H9 (cell line): ENCODE results near the gene LDLRAD4. TPM values are rescaled to one million over a fixed set of nuclear protein-coding genes. Genes with fewer than 3 reads are reported as not detected.

Source experiments
- DNase-seq: peaks from one replicate; pipeline ENCODE4 v3.0.0-alpha.2; 2017
- H2AFZ ChIP-seq: one replicate; pipeline ENCODE4 v1.6.1; 2013; ENCODE audit warnings: mild to moderate bottlenecking, low read length, control low read depth, moderate library complexity
- H2AK5ac ChIP-seq: 2 replicates; pipeline ENCODE4 v1.6.1; 2013; ENCODE audit warnings: low read length, control low read depth, mixed read lengths; ENCODE audit not compliant: insufficient read length
- H2BK120ac ChIP-seq: one replicate; pipeline ENCODE4 v1.6.1; 2013; ENCODE audit warnings: low read depth, mild to moderate bottlenecking, low read length, control low read depth, inconsistent platforms; ENCODE audit not compliant: poor library complexity, severe bottlenecking
- H2BK12ac ChIP-seq: 2 replicates; pipeline ENCODE4 v1.6.1; 2013; ENCODE audit warnings: low read length, control low read depth, mixed read lengths, low read depth; ENCODE audit not compliant: insufficient read length
- H2BK15ac ChIP-seq: 2 replicates; pipeline ENCODE4 v1.6.1; 2013; ENCODE audit warnings: low read depth, low read length, control low read depth
- H2BK20ac ChIP-seq: one replicate; pipeline ENCODE4 v1.6.1; 2013; ENCODE audit warnings: low read depth, mild to moderate bottlenecking, low read length, control low read depth, inconsistent platforms; ENCODE audit not compliant: poor library complexity, severe bottlenecking
- H2BK5ac ChIP-seq: 2 replicates; pipeline ENCODE4 v1.6.1; 2013; ENCODE audit warnings: low read length, control low read depth, mixed read lengths; ENCODE audit not compliant: insufficient read length
- H3K14ac ChIP-seq: 2 replicates; pipeline ENCODE4 v1.6.1; 2013; ENCODE audit warnings: low read length, control low read depth; ENCODE audit not compliant: insufficient read depth
- H3K18ac ChIP-seq: 2 replicates; pipeline ENCODE4 v1.6.1; 2013; ENCODE audit warnings: low read depth, mild to moderate bottlenecking, mixed read lengths, low read length, control low read depth; ENCODE audit not compliant: insufficient read length
- H3K23ac ChIP-seq: 2 replicates; pipeline ENCODE4 v1.6.1; 2013; ENCODE audit warnings: low read length, control low read depth, mixed read lengths, low read depth; ENCODE audit not compliant: insufficient read length
- H3K23me2 ChIP-seq: 2 replicates; pipeline ENCODE4 v1.6.1; 2013; ENCODE audit warnings: low read depth, mild to moderate bottlenecking, mixed read lengths, low read length, control low read depth; ENCODE audit not compliant: insufficient read length, poor library complexity, severe bottlenecking
- H3K27ac ChIP-seq: 2 replicates; pipeline ENCODE4 v1.5.1; 2013; ENCODE audit warnings: low read length, control low read depth, mixed read lengths, low read depth; ENCODE audit not compliant: insufficient read length
- H3K27me3 ChIP-seq: 2 replicates; pipeline ENCODE4 v1.6.1; 2013; ENCODE audit warnings: low read length, control low read depth, inconsistent platforms; ENCODE audit not compliant: insufficient read depth
- H3K4ac ChIP-seq: 2 replicates; pipeline ENCODE4 v1.6.1; 2013; ENCODE audit warnings: low read depth, mild to moderate bottlenecking, control low read depth, inconsistent platforms, low read length, moderate library complexity
- H3K4me1 ChIP-seq: 2 replicates; pipeline ENCODE4 v1.6.1; 2013; ENCODE audit warnings: low read length, control low read depth, inconsistent platforms; ENCODE audit not compliant: insufficient read depth
- H3K4me2 ChIP-seq: 2 replicates; pipeline ENCODE4 v1.6.1; 2013; ENCODE audit warnings: low read length, control low read depth, mixed read lengths; ENCODE audit not compliant: insufficient read length, insufficient read depth
- H3K56ac ChIP-seq: 2 replicates; pipeline ENCODE4 v1.6.1; 2013; ENCODE audit warnings: low read depth, mild to moderate bottlenecking, mixed read lengths, low read length, control low read depth; ENCODE audit not compliant: insufficient read length
- H3K79me1 ChIP-seq: 2 replicates; pipeline ENCODE4 v1.6.1; 2013; ENCODE audit warnings: low read depth, mild to moderate bottlenecking, moderate library complexity, low read length, control low read depth, inconsistent platforms; ENCODE audit not compliant: insufficient read depth, poor library complexity, severe bottlenecking
- H3K79me2 ChIP-seq: 2 replicates; pipeline ENCODE4 v1.6.1; 2013; ENCODE audit warnings: low read length, control low read depth, inconsistent platforms; ENCODE audit not compliant: insufficient read depth
- H3K9ac ChIP-seq: 2 replicates; pipeline ENCODE4 v1.6.1; 2013; ENCODE audit warnings: low read length, control low read depth, mixed read lengths; ENCODE audit not compliant: insufficient read length; ENCODE audit errors: extremely low read depth
- H3K9me3 ChIP-seq: one replicate; pipeline ENCODE4 v1.6.1; 2013; ENCODE audit warnings: low read depth, low read length, inconsistent platforms; ENCODE audit not compliant: control insufficient read depth
- H3T11ph ChIP-seq: one replicate; pipeline ENCODE4 v1.6.1; 2013; ENCODE audit warnings: mild to moderate bottlenecking, low read length, control low read depth, inconsistent platforms
- H4K20me1 ChIP-seq: one replicate; pipeline ENCODE4 v1.6.1; 2013; ENCODE audit not compliant: control insufficient read depth, insufficient read length, insufficient read depth
- H4K5ac ChIP-seq: 2 replicates; pipeline ENCODE4 v1.6.1; 2013; ENCODE audit warnings: low read depth, mild to moderate bottlenecking, mixed read lengths, low read length, control low read depth; ENCODE audit not compliant: insufficient read length
- H4K8ac ChIP-seq: replicated peaks from 2 replicates; pipeline ENCODE4 v1.6.1; 2013; ENCODE audit warnings: low read length, control low read depth, mixed read lengths, low read depth; ENCODE audit not compliant: insufficient read length
- H4K91ac ChIP-seq: 2 replicates; pipeline ENCODE4 v1.6.1; 2013; ENCODE audit warnings: low read depth, mild to moderate bottlenecking, moderate library complexity, mixed read lengths, low read length, control low read depth; ENCODE audit not compliant: insufficient read length
- H3K27ac Mint-ChIP-seq, 3 experiments: 2 replicates in 2 of 3; 3 replicates in 1 of 3; pipeline ENCODE4 v1.8.0; 2020 to 2021; ENCODE audit warnings: mixed read lengths in 3 of 3, mild to moderate bottlenecking in 1 of 3, moderate library complexity in 1 of 3
- H3K27me3 Mint-ChIP-seq: 2 replicates; pipeline ENCODE4 v1.8.0; 2021; ENCODE audit warnings: low read depth, mild to moderate bottlenecking, moderate library complexity, mixed read lengths
- H3K36me3 Mint-ChIP-seq, 3 experiments: 2 replicates in 2 of 3; 3 replicates in 1 of 3; pipeline ENCODE4 v1.8.0; 2020 to 2021; ENCODE audit warnings: low read depth in 3 of 3, mixed read lengths in 3 of 3; ENCODE audit not compliant: insufficient read depth in 1 of 3
- H3K4me1 Mint-ChIP-seq, 2 experiments: 2 replicates each; pipeline ENCODE4 v1.8.0; 2020; ENCODE audit warnings: mixed read lengths in 2 of 2
- H3K4me3 Mint-ChIP-seq, 2 experiments: 2 replicates in 1 of 2; 3 replicates in 1 of 2; pipeline ENCODE4 v1.8.0; 2020 to 2021; ENCODE audit warnings: mild to moderate bottlenecking in 2 of 2, mixed read lengths in 2 of 2, moderate library complexity in 1 of 2
- H3K9me3 Mint-ChIP-seq, 2 experiments: 2 replicates in 1 of 2; 3 replicates in 1 of 2; pipeline ENCODE4 v1.8.0; 2020; ENCODE audit warnings: mild to moderate bottlenecking in 2 of 2, mixed read lengths in 2 of 2, moderate library complexity in 1 of 2
- CTCF ChIP-seq: fragments of 200-600 bp; sonication (generic); conservative IDR thresholded peaks from 3 replicates; pipeline ENCODE4 v1.8.0; 2021; ENCODE audit warnings: antibody characterized with exemption, mild to moderate bottlenecking
- WGBS: extraction: QIAGEN DNeasy Blood & Tissue Kit; methylation state at CpG from one replicate; pipeline ENCODE4 v1.1.7; 2013; ENCODE audit warnings: missing lambda C conversion rate, low lambda C conversion rate, mixed read lengths; ENCODE audit not compliant: insufficient read length; ENCODE audit errors: extremely low coverage; 5-methylcytosine and 5-hydroxymethylcytosine counted together
- total RNA-seq: library from RNA; stranded (reverse); gene quantifications from 2 replicates; pipeline ENCODE4 v1.2.1, GENCODE V29; 2021

The LDLRAD4 gene
- total RNA-seq, 1 experiment from 2014 or later, result 3.9 TPM

DNA sequence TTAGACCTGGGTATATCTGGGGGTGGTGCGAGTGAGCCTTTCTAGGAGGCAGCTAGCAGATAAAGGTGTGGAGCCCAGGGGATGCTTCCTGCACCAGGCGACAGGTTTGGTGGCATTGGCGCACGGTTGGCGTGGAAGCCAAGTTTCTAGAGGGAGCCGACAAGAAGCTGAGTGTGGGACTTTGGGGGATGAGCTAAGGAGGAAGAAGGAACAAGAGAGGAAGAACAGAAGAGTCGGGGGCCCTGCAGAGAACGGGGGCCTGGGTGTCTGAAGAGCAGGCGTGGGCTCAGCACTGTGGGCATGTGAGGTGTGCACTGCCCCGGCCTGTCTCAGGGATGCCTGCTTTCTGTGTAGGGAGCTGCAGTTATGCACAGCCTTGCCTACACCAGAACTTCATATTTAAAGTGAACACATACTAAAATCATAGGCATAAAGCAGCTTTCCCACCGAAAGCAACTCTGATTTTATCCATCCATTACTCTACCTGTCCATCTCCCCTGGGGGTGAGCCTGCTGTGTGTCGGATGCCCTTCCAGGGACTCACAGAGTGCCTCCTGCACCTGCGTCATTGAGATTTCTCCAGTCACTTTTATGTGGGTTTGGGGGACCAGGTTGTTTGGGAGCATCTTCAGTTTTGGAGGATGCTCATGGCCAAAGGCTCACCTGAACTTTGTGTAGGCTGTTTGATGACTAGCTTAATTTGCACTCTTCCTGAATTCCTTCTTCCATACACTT is 149.7 kb downstream of the LDLRAD4 start:
- no CpG with 5 or more reads among the region's 13 CpGs for WGBS
- Histone ChIP-seq H2BK120ac (no peak overlapping the region), H3K9me3 (no peaks in the 10 kb centered on the region), H3K4me2 (no peak overlapping the region), H3K79me1 (no peaks in the 10 kb centered on the region), H4K8ac (no peak overlapping the region), H4K20me1 (no peaks in the 10 kb centered on the region), H3K23me2 (no peaks in the 10 kb centered on the region), H3K9ac (no peak overlapping the region), H3K79me2 (no peaks in the 10 kb centered on the region), H3K56ac (no peak overlapping the region), H3K23ac (no peak overlapping the region), H3K4me1 (peaks cover 5% of the 10 kb centered on the region; the same call in 1 of the 2 replicates), H2BK20ac (no peak overlapping the region), H4K91ac (no peak overlapping the region), H3K27ac (no peak overlapping the region), H3K4ac (no peak overlapping the region), H2BK15ac (no peak overlapping the region), H4K5ac (no peak overlapping the region), H3K14ac (no peak overlapping the region; the same call in 1 of the 2 replicates), H2BK5ac (no peak overlapping the region), H2AFZ (no peak overlapping the region), H2BK12ac (no peak overlapping the region), H2AK5ac (no peak overlapping the region), H3T11ph (no peak overlapping the region), H3K27me3 (no peaks in the 10 kb centered on the region), H3K18ac (no peak overlapping the region)
- DNase-seq, result no peak
- no peak for TF ChIP-seq CTCF
- H3K4me3 Mint-ChIP-seq, result no peak overlapping the region
- no peaks in the 10 kb centered on the region for H3K9me3 Mint-ChIP-seq
- no peaks in the 10 kb centered on the region; a peak in 1 of 7 replicates for H3K36me3 Mint-ChIP-seq
- H3K4me1 Mint-ChIP-seq, result peaks cover 20 to 26% of the 10 kb centered on the region in 2 experiments
- H3K27me3 Mint-ChIP-seq, result peaks cover 22% of the 10 kb centered on the region
- 0 out of 7 replicates have a peak overlapping the region, but pooled peaks of 1 of the 3 experiments have one; percentile 66 for H3K27ac Mint-ChIP-seq
